K562 (cell line): ENCODE data around the gene EEPD1. TPM values are rescaled to one million over a fixed set of nuclear protein-coding genes. Genes with fewer than 3 reads are reported as not detected.
"Not testable (repeated sequence)": the region's sequence is repeated elsewhere in the genome, so short reads cannot be mapped to it uniquely, and the experiment has no call there.

Source experiments
- ATAC-seq: fragments of 200-7000 bp; cut with Tn5 transposase; 3 replicates; pipeline ENCODE4 v1.9.1; 2020; ENCODE audit warnings: moderate library complexity
- BruUV-seq: library from RNA; stranded (reverse); fragments of 400-500 nt; replicated peaks from 2 replicates; lab custom pipeline; 2021; lab: Mats Ljungman, UMichigan
- CTCF ChIA-PET: fragments of 300-600 bp; formaldehyde crosslinking; extraction: SDS; loops from one replicate; lab custom pipeline; 2021; ENCODE audit warnings: low intra/inter-chr PET ratio; lab: Yijun Ruan, JAX
- POLR2A ChIA-PET: fragments of 300-600, 350-650 bp; sonication (Branson Sonifier 250); formaldehyde crosslinking; extraction: SDS; loops from one replicate; lab custom pipeline; 2021; ENCODE audit warnings: antibody characterized with exemption, inconsistent platforms; lab: Yijun Ruan, JAX
- DNase-seq, 4 experiments: peaks; one replicate each; pipeline versions ENCODE4 v3.0.0 to v3.0.0-alpha.2; 2011 to 2018; ENCODE audit warnings: low spot score in 3 of 4, mixed read lengths in 3 of 4; ENCODE audit errors: extremely low read depth in 1 of 4
- FAIRE-seq: peaks from 2 replicates; lab custom pipeline; 2011; peaks lifted over from hg19 to GRCh38; lab: Jason Lieb, UNC
- H2AFZ ChIP-seq: 2 replicates; pipeline ENCODE4 v1.6.0; 2011; ENCODE audit warnings: low read depth, low read length, control low read depth, inconsistent platforms
- H3K27ac ChIP-seq: fragments of 200-600 bp; 3 replicates; pipeline ENCODE4 v1.8.0; 2011; ENCODE audit warnings: low read depth, mild to moderate bottlenecking, control low read depth, inconsistent platforms, low read length, moderate library complexity, mixed read lengths; ENCODE audit errors: extremely low read depth
- H3K27me3 ChIP-seq, 2 experiments: fragments of 300-600 bp in 1 of 2; 2 replicates in 1 of 2; 3 replicates in 1 of 2; pipeline versions ENCODE4 v1.6.0 to v1.8.0; 2011; ENCODE audit warnings: inconsistent platforms in 2 of 2, low read length in 2 of 2, mild to moderate bottlenecking in 1 of 2, mixed read lengths in 1 of 2, moderate library complexity in 1 of 2; ENCODE audit not compliant: control insufficient read depth in 2 of 2, insufficient read depth in 2 of 2
- H3K36me3 ChIP-seq: fragments of 300-600 bp; 3 replicates; pipeline ENCODE4 v1.8.0; 2011; ENCODE audit warnings: mild to moderate bottlenecking, low read length, inconsistent platforms; ENCODE audit not compliant: control insufficient read depth, insufficient read depth
- H3K4me1 ChIP-seq, 2 experiments: fragments of 200-600 bp in 1 of 2; replicated peaks in 1 of 2; 2 replicates in 1 of 2; 3 replicates in 1 of 2; pipeline versions ENCODE4 v1.5.1 to v1.8.0; 2011; ENCODE audit warnings: inconsistent platforms in 2 of 2, low read length in 2 of 2, mild to moderate bottlenecking in 1 of 2, mixed read lengths in 1 of 2, moderate library complexity in 1 of 2; ENCODE audit not compliant: control insufficient read depth in 2 of 2, insufficient read depth in 2 of 2
- H3K4me2 ChIP-seq: 2 replicates; pipeline ENCODE4 v1.6.1; 2011; ENCODE audit warnings: low read length, control low read depth, inconsistent platforms, mixed read lengths; ENCODE audit not compliant: insufficient read depth
- H3K4me3 ChIP-seq: fragments of 200-600 bp; sonication (generic), shearing (Covaris generic); 2 replicates; pipeline ENCODE4 v1.5.1; 2016; ENCODE audit warnings: control low read depth, inconsistent platforms
- H3K79me2 ChIP-seq: fragments of 200-600 bp; 3 replicates; pipeline ENCODE4 v1.8.0; 2011; ENCODE audit warnings: low read length, inconsistent platforms; ENCODE audit not compliant: control insufficient read depth, insufficient read depth
- H3K9ac ChIP-seq, 2 experiments: 2 replicates each; pipeline versions ENCODE4 v1.6.0 to v1.6.1; 2011; ENCODE audit warnings: low read depth in 2 of 2, low read length in 2 of 2, control low read depth in 1 of 2, inconsistent platforms in 1 of 2, mild to moderate bottlenecking in 1 of 2, mixed read lengths in 1 of 2; ENCODE audit not compliant: insufficient read depth in 1 of 2
- H3K9me1 ChIP-seq: one replicate; pipeline ENCODE4 v1.6.0; 2011; ENCODE audit warnings: inconsistent platforms, mild to moderate bottlenecking, low read length, moderate library complexity; ENCODE audit not compliant: control insufficient read depth, insufficient read depth
- H3K9me3 ChIP-seq: replicated peaks from 2 replicates; pipeline ENCODE4 v1.5.1; 2011; ENCODE audit warnings: low read depth, low read length, inconsistent platforms; ENCODE audit not compliant: control insufficient read depth, insufficient read depth
- H4K20me1 ChIP-seq: replicated peaks from 2 replicates; pipeline ENCODE4 v1.6.1; 2011; ENCODE audit warnings: low read length, inconsistent platforms, mixed read lengths; ENCODE audit not compliant: control insufficient read depth, insufficient read depth
- CBFA2T3 ChIP-seq: fragments of 450-650 bp; IDR thresholded peaks from 2 replicates; pipeline ENCODE4 v1.6.1; 2017
- SMARCA4 ChIP-seq: fragments of 450-650 bp; IDR thresholded peaks from 2 replicates; pipeline ENCODE4 v1.6.1; 2016
- SMC3 ChIP-seq: conservative IDR thresholded peaks from 2 replicates; pipeline ENCODE4 v1.6.1; 2011; ENCODE audit warnings: low read depth, low read length, improper control_type of control experiment; ENCODE audit not compliant: insufficient read depth
- TAL1 ChIP-seq: fragments of 450-650 bp; IDR thresholded peaks from 2 replicates; pipeline ENCODE4 v1.6.1; 2016; ENCODE audit warnings: mild to moderate bottlenecking
- TCF3 ChIP-seq: sonication (generic); formaldehyde crosslinking; IDR thresholded peaks from 2 replicates; pipeline ENCODE4 v1.4.0; 2020; ENCODE audit warnings: mild to moderate bottlenecking, missing genetic modification reagents
- ZFP36 ChIP-seq: fragments of 150-350 bp; IDR thresholded peaks from 2 replicates; pipeline ENCODE4 v1.6.1; 2018; ENCODE audit warnings: low read length, low read depth; ENCODE audit not compliant: partially characterized antibody
- ZNF316 ChIP-seq: fragments of 450-650 bp; IDR thresholded peaks from 2 replicates; pipeline ENCODE4 v1.6.1; 2016
- ZNF79 ChIP-seq: fragments of 250-450 bp; sonication (Bioruptor Pico); IDR thresholded peaks from 2 replicates; pipeline ENCODE4 v1.4.0; 2020; ENCODE audit warnings: low read depth, mild to moderate bottlenecking, moderate library complexity
- WGBS: fragments of 100-300 bp; shearing (Covaris generic); methylation state at CpG from one replicate; pipeline ENCODE4 v1.1.6; 2016; ENCODE audit warnings: low coverage, mixed read lengths; ENCODE audit not compliant: insufficient coverage; ENCODE audit errors: missing lambda C conversion rate; 5-methylcytosine and 5-hydroxymethylcytosine counted together
- in situ Hi-C: fragments of 300-500 bp; cut with MboI; formaldehyde crosslinking; loops from 4 replicates; pipeline ENCODE4 v1.15.0; 2018; ENCODE audit warnings: inconsistent platforms, mixed read lengths
- intact Hi-C: fragments of 100-400 bp; cut with micrococcal nuclease; formaldehyde crosslinking; loops from 2 replicates; pipeline ENCODE4 v1.14.2; 2022
- polyA plus RNA-seq, 8 experiments: library from polyadenylated mRNA; depleted of rRNA in 4 of 8; stranded (reverse) in 5 of 8; unstranded in 3 of 8; fragments of >200 nt; fragmentation: Nextera tagmentation in 2 of 8; fragmentation: Illumina TruSeq in 1 of 8; extraction: Ambion mirVana in 2 of 8; extraction: Trizol in 1 of 8; gene quantifications; 2 replicates each; pipeline versions ENCODE4 v1.2.1 to v1.2.3, GENCODE V29; 2011 to 2014; ENCODE audit warnings: inconsistent platforms in 1 of 8, missing spikeins in 1 of 8
- total RNA-seq, 7 experiments: library from RNA; depleted of rRNA in 6 of 7; stranded (reverse); fragments of >200 nt in 6 of 7; fragmentation: Illumina TruSeq in 2 of 7; extraction: Trizol in 2 of 7; gene quantifications; 2 replicates each; pipeline versions ENCODE4 v1.2.1 to v1.2.3, GENCODE V29; 2011 to 2021; ENCODE audit warnings: low replicate concordance in 1 of 7

Gene EEPD1
- total and polyA plus RNA-seq, 9 of the 15 experiments (the other 6 are each of a cell fraction or from before 2014, with no cell fraction given) = 0.01 to 1.5 (median 0.74) TPM; not detected in 1

DNA sequence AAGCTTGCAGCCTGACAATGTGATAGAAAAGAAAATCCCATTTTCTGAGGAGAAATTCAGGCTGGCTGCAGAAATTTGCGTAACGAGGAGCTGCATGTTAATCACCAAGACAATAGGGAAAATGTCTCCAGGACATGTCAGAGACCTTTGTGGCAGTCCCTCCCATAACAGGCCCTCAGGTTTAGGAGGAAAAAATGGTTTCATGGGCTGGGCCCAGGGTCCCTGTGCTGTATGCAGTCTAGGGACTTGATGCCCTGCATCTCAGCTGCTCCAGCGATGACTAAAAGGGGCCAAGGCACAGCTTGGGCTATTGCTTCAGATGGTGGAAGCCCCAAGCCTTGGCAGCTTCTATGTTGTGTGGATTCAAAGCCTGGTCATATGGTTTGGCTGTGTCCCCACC is 168.2 kb downstream of the EEPD1 start:
- H3K79me2 ChIP-seq, H4K20me1 ChIP-seq, H3K4me2 ChIP-seq, H2AFZ ChIP-seq, H3K4me3 ChIP-seq, DNase-seq, intact Hi-C loops, in situ Hi-C loops, FAIRE-seq, H3K9me3 ChIP-seq, ATAC-seq, BruUV-seq, H3K9me1 ChIP-seq, CTCF ChIA-PET, H3K27me3 ChIP-seq, H3K36me3 ChIP-seq, H3K27ac ChIP-seq, H3K9ac ChIP-seq, H3K4me1 ChIP-seq: not testable (repeated sequence)
- WGBS = 6% methylated on average over 3 of the region's 3 CpGs
- TF ChIP-seq ZFP36 = peak; percentile 21
- POLR2A ChIA-PET = interaction anchor here (0.6 kb wide), 1 partner anchor 247 kb away, joined by 3 read pairs; no protein-coding TSS in a partner anchor

DNA sequence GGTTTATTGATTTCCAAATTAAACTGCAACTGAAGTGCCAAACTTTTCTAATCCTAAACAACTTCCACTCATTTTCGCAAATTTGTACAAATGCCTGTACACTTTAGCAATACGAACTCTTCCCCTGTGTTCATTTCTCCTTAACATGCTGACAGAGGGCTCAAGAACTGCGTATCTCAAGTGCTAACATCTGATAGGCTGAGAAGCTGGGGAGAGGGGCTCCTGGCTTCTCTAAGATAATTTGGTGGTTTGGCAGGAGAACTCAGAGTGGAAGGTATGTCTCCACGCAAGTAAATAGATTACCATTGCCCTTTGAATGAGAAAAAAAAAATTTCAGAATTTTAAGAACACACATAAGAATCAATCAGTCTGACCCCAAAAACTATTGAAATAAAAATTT is 183.3 kb downstream of the EEPD1 start:
- peak; percentile 28 to 74 (median 44) for DNase-seq
- no peak overlapping the region for H3K27ac ChIP-seq
- peak overlapping the region; percentile 82 for H2AFZ ChIP-seq
- intact Hi-C loops = no loop called here
- no peaks in the 10 kb centered on the region for H3K9me3 ChIP-seq
- H4K20me1 ChIP-seq = no peaks in the 10 kb centered on the region
- no TSS peak for BruUV-seq
- peak; percentile 27; the same call in 1 of the 2 replicates for TF ChIP-seq CBFA2T3
- 0 out of 2 replicates have a peak, but pooled peaks have one; percentile 29 for TF ChIP-seq SMARCA4
- no peak for TF ChIP-seq ZNF79
- peak; percentile 6; the same call in 1 of the 2 replicates for TF ChIP-seq TAL1
- peak; percentile 66 for TF ChIP-seq TCF3
- no peak for TF ChIP-seq ZNF316
- no peak for TF ChIP-seq SMC3
- TF ChIP-seq, all 486 proteins: peak for 4
- H3K9ac ChIP-seq = peak overlapping the region; percentile 36 to 50; a peak in 2 of 4 replicates
- H3K27me3 ChIP-seq = no peaks in the 10 kb centered on the region; a peak in 1 of 5 replicates
- H3K9me1 ChIP-seq = no peaks in the 10 kb centered on the region
- FAIRE-seq (peak; percentile 15), ATAC-seq (peak; percentile 78)
- H3K79me2 ChIP-seq = no peaks in the 10 kb centered on the region
- no peak overlapping the region for H3K4me3 ChIP-seq
- CTCF ChIA-PET = no interaction called here
- H3K36me3 ChIP-seq = no peaks in the 10 kb centered on the region
- 2% methylated on average over 4 of the region's 4 CpGs for WGBS
- H3K4me1 ChIP-seq = no peaks in the 10 kb centered on the region
- in situ Hi-C loops = no loop called here
- POLR2A ChIA-PET = no interaction called here
- H3K4me2 ChIP-seq = peak overlapping the region; percentile 34
